Gastroesophageal sphincter (tissue), 4 donors: ENCODE data around the gene RREB1. TPM values are rescaled to one million over a fixed set of nuclear protein-coding genes. Genes with fewer than 3 reads are reported as not detected.

ENCODE experiments used
- ATAC-seq: fragments of 150-250 bp; one replicate; pipeline ENCODE4 v1.9.1; 2016; ENCODE audit warnings: mild to moderate bottlenecking, moderate library complexity
- H3K27ac ChIP-seq, 4 donors: fragments of 200-600 bp; sonication (generic) in 3 of 4; 1 replicate in 3 of 4; 2 replicates in 1 of 4; pipeline ENCODE4 v1.5.1; 2016 to 2019
- H3K27me3 ChIP-seq: fragments of 200-600 bp; sonication (generic); one replicate; pipeline ENCODE4 v1.5.1; 2019
- H3K36me3 ChIP-seq, 2 donors: fragments of 200-600 bp; sonication (generic); one replicate each; pipeline ENCODE4 v1.5.1; 2019; ENCODE audit warnings: control low read depth in 1 of 2
- H3K4me1 ChIP-seq, 3 donors: fragments of 200-600 bp; sonication (generic); 1 replicate in 2 of 3; 2 replicates in 1 of 3; pipeline ENCODE4 v1.5.1; 2016 to 2019; ENCODE audit warnings: control low read depth in 2 of 3
- H3K4me3 ChIP-seq, 2 donors: fragments of 200-600 bp; sonication (generic); one replicate each; pipeline ENCODE4 v1.5.1; 2019; ENCODE audit warnings: mild to moderate bottlenecking in 1 of 2, moderate library complexity in 1 of 2
- H3K9me3 ChIP-seq, 3 donors: fragments of 200-600 bp; sonication (generic); one replicate each; pipeline ENCODE4 v1.5.1; 2017 to 2019; ENCODE audit warnings: control low read depth in 2 of 3
- EP300 ChIP-seq: sonication (generic); formaldehyde crosslinking; IDR thresholded peaks from one replicate; pipeline ENCODE4 v1.6.1; 2017; ENCODE audit warnings: antibody characterized with exemption, mild to moderate bottlenecking
- POLR2A ChIP-seq, 2 donors: fragments of 450-650 bp; IDR thresholded peaks; one replicate each; pipeline ENCODE4 v1.6.1; 2017; ENCODE audit warnings: antibody characterized with exemption in 2 of 2, mild to moderate bottlenecking in 2 of 2, moderate library complexity in 1 of 2
- POLR2AphosphoS5 ChIP-seq: sonication (generic); formaldehyde crosslinking; IDR thresholded peaks from one replicate; pipeline ENCODE4 v1.6.1; 2017; ENCODE audit warnings: antibody characterized with exemption
- WGBS, 2 donors: methylation state at CpG; one replicate each; pipeline ENCODE4 v1.1.5; 2018; ENCODE audit warnings: low coverage in 1 of 2; 5-methylcytosine and 5-hydroxymethylcytosine counted together
- total RNA-seq, 4 donors: library from RNA; depleted of rRNA; stranded (reverse); fragments of >200 nt; gene quantifications; one replicate each; pipeline ENCODE4 v1.1.0, GENCODE V29; 2016
- TF ChIP-seq, protein P1 (sequence below), 4 experiments: fragments of 200-600 bp in 2 of 4; fragments of 450-650 bp in 2 of 4; sonication (generic) in 1 of 4; IDR thresholded peaks; one replicate each; pipeline ENCODE4 v1.5.1; 2017 to 2019; ENCODE audit warnings: antibody characterized with exemption in 4 of 4, mild to moderate bottlenecking in 2 of 4, moderate library complexity in 2 of 4

The RREB1 gene
- total RNA-seq, 4 donors from 2014 or later, result 20.3 to 40.8 (median 28.1) TPM

- TF ChIP-seq EP300, result no peak
- TF ChIP-seq POLR2A (IDR thresholded peaks at IDR 0.05), result no peak
- TF ChIP-seq, protein P1, sequence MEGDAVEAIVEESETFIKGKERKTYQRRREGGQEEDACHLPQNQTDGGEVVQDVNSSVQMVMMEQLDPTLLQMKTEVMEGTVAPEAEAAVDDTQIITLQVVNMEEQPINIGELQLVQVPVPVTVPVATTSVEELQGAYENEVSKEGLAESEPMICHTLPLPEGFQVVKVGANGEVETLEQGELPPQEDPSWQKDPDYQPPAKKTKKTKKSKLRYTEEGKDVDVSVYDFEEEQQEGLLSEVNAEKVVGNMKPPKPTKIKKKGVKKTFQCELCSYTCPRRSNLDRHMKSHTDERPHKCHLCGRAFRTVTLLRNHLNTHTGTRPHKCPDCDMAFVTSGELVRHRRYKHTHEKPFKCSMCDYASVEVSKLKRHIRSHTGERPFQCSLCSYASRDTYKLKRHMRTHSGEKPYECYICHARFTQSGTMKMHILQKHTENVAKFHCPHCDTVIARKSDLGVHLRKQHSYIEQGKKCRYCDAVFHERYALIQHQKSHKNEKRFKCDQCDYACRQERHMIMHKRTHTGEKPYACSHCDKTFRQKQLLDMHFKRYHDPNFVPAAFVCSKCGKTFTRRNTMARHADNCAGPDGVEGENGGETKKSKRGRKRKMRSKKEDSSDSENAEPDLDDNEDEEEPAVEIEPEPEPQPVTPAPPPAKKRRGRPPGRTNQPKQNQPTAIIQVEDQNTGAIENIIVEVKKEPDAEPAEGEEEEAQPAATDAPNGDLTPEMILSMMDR (IDR thresholded peaks at IDR 0.05), result no peak
- no peak for TF ChIP-seq POLR2AphosphoS5
- H3K27me3 ChIP-seq, result no peaks in the 10 kb centered on the region
- no peaks in the 10 kb centered on the region for H3K4me1 ChIP-seq
- no peaks in the 10 kb centered on the region for H3K9me3 ChIP-seq
- 96 to 98% methylated on average over 6 to 7 of the region's 7 CpGs for WGBS, 2 donors
- H3K27ac ChIP-seq, result no peak overlapping the region
- ATAC-seq, result no peak
- H3K4me3 ChIP-seq, result no peak overlapping the region
- no peaks in the 10 kb centered on the region for H3K36me3 ChIP-seq
Measured at GRCh38 chr6:7075341-7076000, 32.3 kb upstream of the RREB1 start.

GRCh38 chr6:7077856-7078255 is 29.9 kb upstream of the RREB1 start:
- no peaks in the 10 kb centered on the region for H3K4me1 ChIP-seq
- H3K27me3 ChIP-seq, result no peaks in the 10 kb centered on the region
- H3K36me3 ChIP-seq, result no peaks in the 10 kb centered on the region
- WGBS, 2 donors, result 73 to 76% methylated on average over 2 of the region's 2 CpGs
- H3K27ac ChIP-seq, result no peak overlapping the region
- no peak for TF ChIP-seq POLR2AphosphoS5
- no peak for TF ChIP-seq POLR2A (IDR thresholded peaks at IDR 0.05)
- no peak for TF ChIP-seq EP300
- TF ChIP-seq, protein P1 (IDR thresholded peaks at IDR 0.05), result no peak
- no peak overlapping the region for H3K4me3 ChIP-seq
- H3K9me3 ChIP-seq, result no peaks in the 10 kb centered on the region
- no peak for ATAC-seq

- ATAC-seq, result no peak
- WGBS, 2 donors, result 57 to 79% methylated on average over 1 to 6 of the region's 6 CpGs
- TF ChIP-seq POLR2AphosphoS5 (no peak), EP300 (no peak), POLR2A (IDR thresholded peaks at IDR 0.05) (no peak)
- TF ChIP-seq, protein P1 (IDR thresholded peaks at IDR 0.05), result no peak
Measured at GRCh38 chr6:7078856-7079255, 28.9 kb upstream of the RREB1 start.

DNA sequence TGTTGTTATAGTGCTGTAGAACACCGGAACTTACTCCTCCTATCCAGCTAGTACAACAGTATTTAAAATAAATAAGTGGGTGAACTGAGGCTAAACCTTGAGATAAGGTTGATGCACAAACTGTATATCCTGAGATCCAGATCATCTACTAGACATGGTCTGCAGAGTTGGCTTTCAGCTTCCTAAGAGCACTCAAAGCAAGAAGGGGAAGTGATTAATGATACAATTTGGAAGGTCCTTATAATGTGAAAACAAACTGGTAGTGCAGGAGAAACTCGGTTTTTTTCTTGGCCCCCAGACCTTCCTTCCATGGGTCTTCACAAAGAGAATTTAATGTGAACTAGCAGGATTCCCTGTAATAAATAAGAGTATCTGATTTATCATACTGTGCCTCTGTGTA is 27.4 kb upstream of the RREB1 start:
- WGBS, 2 donors, result 38 to 50% methylated on average over 2 of the region's 2 CpGs
- no peaks in the 10 kb centered on the region for H3K9me3 ChIP-seq

More at GRCh38 chr6:7078856-7079255, 28.9 kb upstream of the RREB1 start:
- Histone ChIP-seq H3K27me3 (no peaks in the 10 kb centered on the region), H3K36me3 (no peaks in the 10 kb centered on the region), H3K4me3 (no peak overlapping the region), H3K9me3 (no peaks in the 10 kb centered on the region), H3K27ac (no peak overlapping the region), H3K4me1 (no peaks in the 10 kb centered on the region)

DNA sequence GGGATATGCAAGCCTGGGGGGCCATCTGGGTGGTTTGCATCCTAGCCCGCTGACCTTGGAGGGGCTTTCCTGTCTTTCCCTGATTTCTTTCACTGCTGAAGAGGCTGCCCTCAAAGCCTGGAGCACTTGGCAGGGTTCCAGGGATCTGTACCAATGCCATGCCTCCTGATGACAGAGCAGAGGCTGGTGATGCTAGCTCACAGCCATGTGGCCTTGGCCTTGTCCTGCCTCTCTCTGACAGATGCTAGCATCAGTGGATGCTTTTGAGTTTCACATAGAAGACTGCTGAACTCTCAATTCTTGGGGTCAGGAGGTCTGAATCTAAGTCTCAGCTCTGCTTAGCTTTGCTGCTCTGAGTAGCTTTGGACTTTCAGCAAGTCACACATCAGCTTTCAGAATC is 21.9 kb upstream of the RREB1 start:
- Histone ChIP-seq H3K27ac (peak overlapping the region in 1 of 4 donors; percentile 20), H3K4me1 (peaks cover 0 to 23% (median 0%) of the 10 kb centered on the region in 3 donors), H3K27me3 (no peaks in the 10 kb centered on the region), H3K4me3 (no peak overlapping the region), H3K9me3 (no peaks in the 10 kb centered on the region), H3K36me3 (no peaks in the 10 kb centered on the region)
- ATAC-seq, result no peak
- 88% methylated on average over 1 of the region's 1 CpG; no CpG with 5 or more reads in 1 of the 2 donors for WGBS, 2 donors
- TF ChIP-seq EP300 (no peak), POLR2A (IDR thresholded peaks at IDR 0.05) (no peak), POLR2AphosphoS5 (no peak)
- TF ChIP-seq, protein P1 (IDR thresholded peaks at IDR 0.05), result no peak

More for the DNA sequence above, 27.4 kb upstream of the RREB1 start:
- Histone ChIP-seq H3K36me3 (no peaks in the 10 kb centered on the region), H3K4me3 (no peak overlapping the region), H3K4me1 (no peaks in the 10 kb centered on the region), H3K27me3 (no peaks in the 10 kb centered on the region), H3K27ac (no peak overlapping the region)
- no peak for ATAC-seq
- TF ChIP-seq EP300 (no peak), POLR2AphosphoS5 (no peak)
